GM23338 (cell line): ENCODE results near the gene LGR5. TPM values are rescaled to one million over a fixed set of nuclear protein-coding genes. Genes with fewer than 3 reads are reported as not detected.

ENCODE experiments used
- ATAC-seq: fragments of 200-7000 bp; cut with Tn5 transposase; 3 replicates; pipeline ENCODE4 v1.9.1; 2020
- DNase-seq: peaks from one replicate; pipeline ENCODE4 v3.0.0-alpha.2; 2015; ENCODE audit warnings: low spot score
- H2AFZ ChIP-seq: fragments of 200-600 bp; sonication (generic); 2 replicates; pipeline ENCODE4 v1.8.0; 2016; ENCODE audit warnings: antibody characterized with exemption, mild to moderate bottlenecking, moderate library complexity
- H3F3A ChIP-seq: fragments of 200-600 bp; sonication (generic); replicated peaks from 2 replicates; pipeline ENCODE4 v1.8.0; 2017; ENCODE audit warnings: antibody characterized with exemption, mixed run types, low read depth
- H3K27ac ChIP-seq: fragments of 200-600 bp; sonication (generic); 2 replicates; pipeline ENCODE4 v1.6.1; 2016; ENCODE audit warnings: low read depth
- H3K27me3 ChIP-seq: fragments of 200-600 bp; sonication (generic); 2 replicates; pipeline ENCODE4 v1.8.0; 2016; ENCODE audit warnings: mild to moderate bottlenecking, mixed run types, moderate library complexity; ENCODE audit not compliant: insufficient read depth
- H3K36me3 ChIP-seq: fragments of 200-600 bp; sonication (generic); 2 replicates; pipeline ENCODE4 v1.8.0; 2016; ENCODE audit warnings: mild to moderate bottlenecking; ENCODE audit not compliant: insufficient read depth
- H3K4me1 ChIP-seq: fragments of 200-600 bp; sonication (generic); 2 replicates; pipeline ENCODE4 v1.8.0; 2016; ENCODE audit warnings: mild to moderate bottlenecking, moderate library complexity; ENCODE audit not compliant: insufficient read depth
- H3K4me2 ChIP-seq: fragments of 200-600 bp; sonication (generic); 2 replicates; pipeline ENCODE4 v1.7.1; 2017; ENCODE audit warnings: mixed run types
- H3K4me3 ChIP-seq: fragments of 200-600 bp; sonication (generic); 2 replicates; pipeline ENCODE4 v1.6.1; 2016; ENCODE audit warnings: mixed run types
- H3K79me2 ChIP-seq: fragments of 200-600 bp; sonication (generic); replicated peaks from 2 replicates; pipeline ENCODE4 v1.8.0; 2017; ENCODE audit warnings: mild to moderate bottlenecking; ENCODE audit not compliant: insufficient read depth
- H3K9me2 ChIP-seq: fragments of 200-600 bp; sonication (generic); 2 replicates; pipeline ENCODE4 v1.8.0; 2017; ENCODE audit not compliant: insufficient read depth
- H4K20me1 ChIP-seq: fragments of 200-600 bp; sonication (generic); replicated peaks from 2 replicates; pipeline ENCODE4 v1.8.0; 2017; ENCODE audit warnings: mild to moderate bottlenecking; ENCODE audit not compliant: insufficient read depth
- H3K27ac Mint-ChIP-seq: 2 replicates; pipeline ENCODE4 v1.8.0; 2020; ENCODE audit warnings: inconsistent platforms, mild to moderate bottlenecking, moderate library complexity, mixed read lengths
- H3K27me3 Mint-ChIP-seq: 3 replicates; pipeline ENCODE4 v1.8.0; 2022; ENCODE audit warnings: low read depth, mild to moderate bottlenecking, moderate library complexity, mixed read lengths, inconsistent platforms; ENCODE audit not compliant: insufficient read depth, poor library complexity
- H3K36me3 Mint-ChIP-seq: 3 replicates; pipeline ENCODE4 v1.8.0; 2021; ENCODE audit warnings: low read depth, mild to moderate bottlenecking, inconsistent platforms, moderate library complexity, mixed read lengths
- H3K4me1 Mint-ChIP-seq: 3 replicates; pipeline ENCODE4 v1.8.0; 2020; ENCODE audit warnings: mild to moderate bottlenecking, inconsistent platforms, mixed read lengths
- H3K4me3 Mint-ChIP-seq: 3 replicates; pipeline ENCODE4 v1.8.0; 2021; ENCODE audit warnings: moderate library complexity, mild to moderate bottlenecking, inconsistent platforms, mixed read lengths
- H3K9me3 Mint-ChIP-seq: 3 replicates; pipeline ENCODE4 v1.8.0; 2020; ENCODE audit warnings: moderate library complexity, mild to moderate bottlenecking, inconsistent platforms, mixed read lengths
- CREB1 ChIP-seq: fragments of 250-450 bp; sonication (Bioruptor Pico); IDR thresholded peaks from 2 replicates; pipeline ENCODE4 v1.5.0; 2020; ENCODE audit warnings: low read depth, mild to moderate bottlenecking, moderate library complexity
- EZH2 ChIP-seq: fragments of 200-600 bp; sonication (generic); IDR thresholded peaks from one replicate; pipeline ENCODE4 v1.8.0; 2017; ENCODE audit warnings: antibody characterized with exemption, mild to moderate bottlenecking, low read depth; ENCODE audit not compliant: unreplicated experiment
- EZH2phosphoT487 ChIP-seq: fragments of 200-600 bp; sonication (generic); IDR thresholded peaks from one replicate; pipeline ENCODE4 v1.8.1; 2018; ENCODE audit warnings: antibody characterized with exemption; ENCODE audit not compliant: unreplicated experiment
- JUNB ChIP-seq: IDR thresholded peaks from one replicate; pipeline ENCODE4 v1.6.1; 2016; ENCODE audit warnings: antibody characterized with exemption; ENCODE audit not compliant: unreplicated experiment
- POLR2AphosphoS5 ChIP-seq: IDR thresholded peaks from 2 replicates; pipeline ENCODE4 v1.6.1; 2016; ENCODE audit warnings: antibody characterized with exemption, low read depth
- STAT1 ChIP-seq: IDR thresholded peaks from one replicate; pipeline ENCODE4 v1.6.1; 2016; ENCODE audit warnings: antibody characterized with exemption; ENCODE audit not compliant: unreplicated experiment
- ZNF114 ChIP-seq: fragments of 250-450 bp; sonication (Bioruptor Pico); IDR thresholded peaks from 2 replicates; pipeline ENCODE4 v1.5.0; 2020; ENCODE audit warnings: mild to moderate bottlenecking, moderate library complexity
- ZNF331 ChIP-seq: fragments of 250-450 bp; sonication (Bioruptor Pico); IDR thresholded peaks from 2 replicates; pipeline ENCODE4 v1.5.0; 2020; ENCODE audit warnings: low read depth, mild to moderate bottlenecking, moderate library complexity
- ZNF462 ChIP-seq: fragments of 250-450 bp; sonication (Bioruptor Pico); IDR thresholded peaks from 2 replicates; pipeline ENCODE4 v1.5.0; 2020; ENCODE audit warnings: mild to moderate bottlenecking, moderate library complexity
- polyA plus RNA-seq: library from polyadenylated mRNA; unstranded; fragments of >200 nt; fragmentation: Nextera tagmentation; extraction: Ambion mirVana; gene quantifications from 2 replicates; pipeline ENCODE4 v1.2.1, GENCODE V29; 2016
- total RNA-seq: library from RNA; depleted of rRNA; stranded (reverse); fragments of >200 nt; shearing (Covaris generic); gene quantifications from 2 replicates; pipeline ENCODE4 v1.2.3, GENCODE V29; 2014
- TF ChIP-seq, protein P1 (sequence below): IDR thresholded peaks from one replicate; pipeline ENCODE4 v1.6.1; 2018; ENCODE audit warnings: antibody characterized with exemption; ENCODE audit not compliant: unreplicated experiment
- TF ChIP-seq, protein P2 (sequence below): IDR thresholded peaks from 2 replicates; pipeline ENCODE4 v1.6.1; 2016; ENCODE audit warnings: antibody characterized with exemption

Gene LGR5
- total and polyA plus RNA-seq, 2 experiments from 2014 or later, result 0.17 to 0.26 TPM

GRCh38 chr12:71521125-71521524 lies 81.5 kb downstream of the LGR5 start (continued):
- TF ChIP-seq, protein P1, sequence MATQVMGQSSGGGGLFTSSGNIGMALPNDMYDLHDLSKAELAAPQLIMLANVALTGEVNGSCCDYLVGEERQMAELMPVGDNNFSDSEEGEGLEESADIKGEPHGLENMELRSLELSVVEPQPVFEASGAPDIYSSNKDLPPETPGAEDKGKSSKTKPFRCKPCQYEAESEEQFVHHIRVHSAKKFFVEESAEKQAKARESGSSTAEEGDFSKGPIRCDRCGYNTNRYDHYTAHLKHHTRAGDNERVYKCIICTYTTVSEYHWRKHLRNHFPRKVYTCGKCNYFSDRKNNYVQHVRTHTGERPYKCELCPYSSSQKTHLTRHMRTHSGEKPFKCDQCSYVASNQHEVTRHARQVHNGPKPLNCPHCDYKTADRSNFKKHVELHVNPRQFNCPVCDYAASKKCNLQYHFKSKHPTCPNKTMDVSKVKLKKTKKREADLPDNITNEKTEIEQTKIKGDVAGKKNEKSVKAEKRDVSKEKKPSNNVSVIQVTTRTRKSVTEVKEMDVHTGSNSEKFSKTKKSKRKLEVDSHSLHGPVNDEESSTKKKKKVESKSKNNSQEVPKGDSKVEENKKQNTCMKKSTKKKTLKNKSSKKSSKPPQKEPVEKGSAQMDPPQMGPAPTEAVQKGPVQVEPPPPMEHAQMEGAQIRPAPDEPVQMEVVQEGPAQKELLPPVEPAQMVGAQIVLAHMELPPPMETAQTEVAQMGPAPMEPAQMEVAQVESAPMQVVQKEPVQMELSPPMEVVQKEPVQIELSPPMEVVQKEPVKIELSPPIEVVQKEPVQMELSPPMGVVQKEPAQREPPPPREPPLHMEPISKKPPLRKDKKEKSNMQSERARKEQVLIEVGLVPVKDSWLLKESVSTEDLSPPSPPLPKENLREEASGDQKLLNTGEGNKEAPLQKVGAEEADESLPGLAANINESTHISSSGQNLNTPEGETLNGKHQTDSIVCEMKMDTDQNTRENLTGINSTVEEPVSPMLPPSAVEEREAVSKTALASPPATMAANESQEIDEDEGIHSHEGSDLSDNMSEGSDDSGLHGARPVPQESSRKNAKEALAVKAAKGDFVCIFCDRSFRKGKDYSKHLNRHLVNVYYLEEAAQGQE, result no peak
- TF ChIP-seq CREB1 (CRISPR knock-in tag) (no peak), STAT1 (no peak), ZNF331 (CRISPR knock-in tag) (no peak)

GRCh38 chr12:71524626-71525025 lies 85.0 kb downstream of the LGR5 start:
- no peak overlapping the region for H3K4me3 Mint-ChIP-seq
- Histone ChIP-seq H3K9me2 (0 out of 2 replicates have a peak, but pooled peaks cover 4% of the 10 kb centered on the region), H3K4me3 (no peak overlapping the region), H3K79me2 (no peaks in the 10 kb centered on the region), H2AFZ (no peak overlapping the region), H3K4me2 (no peak overlapping the region), H3K27ac (no peak overlapping the region), H3K4me1 (no peaks in the 10 kb centered on the region), H3F3A (no peaks in the 10 kb centered on the region), H3K36me3 (no peaks in the 10 kb centered on the region), H3K27me3 (no peaks in the 10 kb centered on the region), H4K20me1 (no peaks in the 10 kb centered on the region)
- peaks cover 8% of the 10 kb centered on the region for H3K4me1 Mint-ChIP-seq
- H3K36me3 Mint-ChIP-seq, result no peaks in the 10 kb centered on the region; the same call in 2 of the 3 replicates
- H3K27me3 Mint-ChIP-seq, result peaks cover 2% of the 10 kb centered on the region
- H3K27ac Mint-ChIP-seq, result no peak overlapping the region
- no peak for DNase-seq
- no peaks in the 10 kb centered on the region for H3K9me3 Mint-ChIP-seq
- no peak for ATAC-seq
- TF ChIP-seq ZNF331 (CRISPR knock-in tag) (no peak), EZH2phosphoT487 (no peak), EZH2 (no peak), CREB1 (CRISPR knock-in tag) (no peak), ZNF462 (CRISPR knock-in tag) (no peak), STAT1 (no peak), JUNB (no peak), ZNF114 (CRISPR knock-in tag) (no peak), POLR2AphosphoS5 (no peak)
- TF ChIP-seq, protein P1, result no peak
- TF ChIP-seq, protein P2, sequence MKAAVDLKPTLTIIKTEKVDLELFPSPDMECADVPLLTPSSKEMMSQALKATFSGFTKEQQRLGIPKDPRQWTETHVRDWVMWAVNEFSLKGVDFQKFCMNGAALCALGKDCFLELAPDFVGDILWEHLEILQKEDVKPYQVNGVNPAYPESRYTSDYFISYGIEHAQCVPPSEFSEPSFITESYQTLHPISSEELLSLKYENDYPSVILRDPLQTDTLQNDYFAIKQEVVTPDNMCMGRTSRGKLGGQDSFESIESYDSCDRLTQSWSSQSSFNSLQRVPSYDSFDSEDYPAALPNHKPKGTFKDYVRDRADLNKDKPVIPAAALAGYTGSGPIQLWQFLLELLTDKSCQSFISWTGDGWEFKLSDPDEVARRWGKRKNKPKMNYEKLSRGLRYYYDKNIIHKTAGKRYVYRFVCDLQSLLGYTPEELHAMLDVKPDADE, result no peak
